ENCODE results near the gene ST3GAL3. TPM values are rescaled to one million over a fixed set of nuclear protein-coding genes. Genes with fewer than 3 reads are reported as not detected.

ST3GAL3 gene
- total and polyA plus RNA-seq, 7 donors: 7.2 to 31.4 (median 21.3) TPM

DNA sequence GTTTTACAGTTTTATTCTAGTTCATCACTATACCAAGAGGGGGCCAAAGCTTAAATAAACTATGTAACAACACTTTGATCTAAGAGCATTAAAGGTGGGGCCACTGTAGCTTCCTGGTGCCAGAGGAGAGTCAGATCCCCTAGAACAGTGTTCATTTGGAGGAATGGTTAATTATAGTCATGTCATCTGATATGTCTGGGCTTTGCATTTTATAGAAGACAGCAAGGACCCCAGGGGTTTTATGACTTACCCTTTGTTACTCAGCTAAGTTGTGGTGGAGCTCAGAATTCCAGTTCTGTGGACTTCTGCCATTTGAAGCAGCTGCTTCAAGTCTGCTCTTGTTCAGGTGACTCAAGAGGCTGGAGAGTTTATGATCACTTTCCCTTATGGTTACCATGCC lies 40.7 kb upstream of the ST3GAL3 start:
- intact Hi-C loops (cut with DNase I): no loop called here
- no peak for DNase-seq

GRCh38 chr1:43668956-43669355 lies 38.4 kb upstream of the ST3GAL3 start:
- Histone ChIP-seq H3K36me3 (peaks cover 73 to 100% (median 83%) of the 10 kb centered on the region in 4 donors), H3K9me3 (no peaks in the 10 kb centered on the region), H3K27me3 (no peaks in the 10 kb centered on the region), H3K4me3 (no peak overlapping the region), H3K4me1 (no peaks in the 10 kb centered on the region), H3K27ac (no peak overlapping the region)
- 94 to 96% methylated on average over 7 of the region's 7 CpGs for WGBS, 2 donors
- DNase-seq: no peak
- intact Hi-C loops (cut with DNase I): no loop called here
- TF ChIP-seq POLR2A (IDR thresholded peaks at IDR 0.05): no peak
- TF ChIP-seq, protein P1, sequence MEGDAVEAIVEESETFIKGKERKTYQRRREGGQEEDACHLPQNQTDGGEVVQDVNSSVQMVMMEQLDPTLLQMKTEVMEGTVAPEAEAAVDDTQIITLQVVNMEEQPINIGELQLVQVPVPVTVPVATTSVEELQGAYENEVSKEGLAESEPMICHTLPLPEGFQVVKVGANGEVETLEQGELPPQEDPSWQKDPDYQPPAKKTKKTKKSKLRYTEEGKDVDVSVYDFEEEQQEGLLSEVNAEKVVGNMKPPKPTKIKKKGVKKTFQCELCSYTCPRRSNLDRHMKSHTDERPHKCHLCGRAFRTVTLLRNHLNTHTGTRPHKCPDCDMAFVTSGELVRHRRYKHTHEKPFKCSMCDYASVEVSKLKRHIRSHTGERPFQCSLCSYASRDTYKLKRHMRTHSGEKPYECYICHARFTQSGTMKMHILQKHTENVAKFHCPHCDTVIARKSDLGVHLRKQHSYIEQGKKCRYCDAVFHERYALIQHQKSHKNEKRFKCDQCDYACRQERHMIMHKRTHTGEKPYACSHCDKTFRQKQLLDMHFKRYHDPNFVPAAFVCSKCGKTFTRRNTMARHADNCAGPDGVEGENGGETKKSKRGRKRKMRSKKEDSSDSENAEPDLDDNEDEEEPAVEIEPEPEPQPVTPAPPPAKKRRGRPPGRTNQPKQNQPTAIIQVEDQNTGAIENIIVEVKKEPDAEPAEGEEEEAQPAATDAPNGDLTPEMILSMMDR (IDR thresholded peaks at IDR 0.05): no peak
- TF ChIP-seq EP300 (IDR thresholded peaks at IDR 0.05): no peak
- no peak for TF ChIP-seq POLR2AphosphoS5 (IDR thresholded peaks at IDR 0.05)

More for the DNA sequence above, 40.7 kb upstream of the ST3GAL3 start:
- peaks cover 82 to 100% (median 92%) of the 10 kb centered on the region in 4 donors for H3K36me3 ChIP-seq
- no peak overlapping the region for H3K4me3 ChIP-seq
- no peaks in the 10 kb centered on the region for H3K4me1 ChIP-seq
- TF ChIP-seq POLR2AphosphoS5 (IDR thresholded peaks at IDR 0.05) (no peak), EP300 (IDR thresholded peaks at IDR 0.05) (no peak), POLR2A (IDR thresholded peaks at IDR 0.05) (no peak)
- TF ChIP-seq, protein P1 (IDR thresholded peaks at IDR 0.05): no peak
- H3K27me3 ChIP-seq: no peaks in the 10 kb centered on the region
- no peak overlapping the region for H3K27ac ChIP-seq
- H3K9me3 ChIP-seq: no peaks in the 10 kb centered on the region

GRCh38 chr1:43669878-43670277 lies 37.5 kb upstream of the ST3GAL3 start:
- H3K27ac ChIP-seq: no peak overlapping the region
- H3K36me3 ChIP-seq: peaks cover 71 to 100% (median 78%) of the 10 kb centered on the region in 4 donors
- intact Hi-C loops (cut with DNase I): no loop called here
- H3K27me3 ChIP-seq: no peaks in the 10 kb centered on the region
- no peak for DNase-seq
- no peak overlapping the region for H3K4me3 ChIP-seq
- H3K9me3 ChIP-seq: no peaks in the 10 kb centered on the region
- 94 to 95% methylated on average over 5 of the region's 5 CpGs for WGBS, 2 donors
- TF ChIP-seq POLR2A (IDR thresholded peaks at IDR 0.05): no peak
- TF ChIP-seq, protein P1 (IDR thresholded peaks at IDR 0.05): no peak
- TF ChIP-seq EP300 (IDR thresholded peaks at IDR 0.05): no peak
- no peak for TF ChIP-seq POLR2AphosphoS5 (IDR thresholded peaks at IDR 0.05)
- no peaks in the 10 kb centered on the region for H3K4me1 ChIP-seq

GRCh38 chr1:43671193-43671592 lies 36.1 kb upstream of the ST3GAL3 start:
- WGBS, 2 donors: 92 to 93% methylated on average over 2 of the region's 2 CpGs
- TF ChIP-seq POLR2AphosphoS5 (IDR thresholded peaks at IDR 0.05) (no peak), EP300 (IDR thresholded peaks at IDR 0.05) (no peak)
- TF ChIP-seq, protein P1 (IDR thresholded peaks at IDR 0.05): no peak
- intact Hi-C loops (cut with DNase I): no loop called here
- peaks cover 59 to 98% (median 72%) of the 10 kb centered on the region in 4 donors for H3K36me3 ChIP-seq
- no peak overlapping the region for H3K27ac ChIP-seq
- no peaks in the 10 kb centered on the region for H3K27me3 ChIP-seq
- no peak for DNase-seq
- no peak overlapping the region for H3K4me3 ChIP-seq
- no peaks in the 10 kb centered on the region for H3K4me1 ChIP-seq
- H3K9me3 ChIP-seq: no peaks in the 10 kb centered on the region

GRCh38 chr1:43671626-43672330 lies 35.6 kb upstream of the ST3GAL3 start:
- Histone ChIP-seq H3K4me3 (no peak overlapping the region), H3K27ac (no peak overlapping the region), H3K9me3 (no peaks in the 10 kb centered on the region), H3K4me1 (no peaks in the 10 kb centered on the region), H3K27me3 (no peaks in the 10 kb centered on the region), H3K36me3 (peaks cover 54 to 98% (median 66%) of the 10 kb centered on the region in 4 donors)
- no peak for DNase-seq
- WGBS, 2 donors: 92 to 95% methylated on average over 10 of the region's 10 CpGs
- TF ChIP-seq EP300 (IDR thresholded peaks at IDR 0.05) (no peak), POLR2AphosphoS5 (IDR thresholded peaks at IDR 0.05) (no peak), POLR2A (IDR thresholded peaks at IDR 0.05) (no peak)
- TF ChIP-seq, protein P1 (IDR thresholded peaks at IDR 0.05): no peak
- intact Hi-C loops (cut with DNase I): no loop called here
